ENCODE measurements around the gene AS3MT.

DNA sequence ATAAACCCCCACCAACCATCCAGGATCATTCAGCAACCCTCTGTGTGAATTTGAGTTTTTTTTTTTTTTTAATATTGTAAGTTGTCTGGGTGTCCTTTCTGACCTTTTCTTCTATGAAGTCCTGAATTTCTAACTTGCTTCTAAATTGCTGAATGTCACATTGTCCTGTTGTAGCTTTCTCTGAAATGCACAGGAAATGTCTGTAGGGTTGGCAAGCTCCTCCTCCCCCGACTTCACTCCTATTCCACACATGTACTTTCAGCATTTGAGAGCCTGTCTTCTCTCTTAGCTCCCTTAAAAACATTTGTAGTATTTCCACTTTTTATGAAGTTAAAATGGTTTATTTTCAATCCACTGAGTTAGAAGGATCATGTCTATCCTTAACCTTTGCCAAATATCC is 45.5 kb downstream of the AS3MT start:
- TF ChIP-seq CREB1 (IDR thresholded peaks at IDR 0.05; ENCODE audit: low read depth) (no peak), SIX5 (IDR thresholded peaks at IDR 0.05; ENCODE audit: low read depth, low read length, severe bottlenecking) (no peak), CHD4 (IDR thresholded peaks at IDR 0.05) (no peak), CHD2 (IDR thresholded peaks at IDR 0.05; ENCODE audit: borderline replicate concordance, low read depth, low read length) (no peak), MXI1 (IDR thresholded peaks at IDR 0.05; ENCODE audit: low read depth, low read length) (no peak), RFX5 (IDR thresholded peaks at IDR 0.05; ENCODE audit: low read depth, low read length) (no peak)
- TF ChIP-seq, protein P1, sequence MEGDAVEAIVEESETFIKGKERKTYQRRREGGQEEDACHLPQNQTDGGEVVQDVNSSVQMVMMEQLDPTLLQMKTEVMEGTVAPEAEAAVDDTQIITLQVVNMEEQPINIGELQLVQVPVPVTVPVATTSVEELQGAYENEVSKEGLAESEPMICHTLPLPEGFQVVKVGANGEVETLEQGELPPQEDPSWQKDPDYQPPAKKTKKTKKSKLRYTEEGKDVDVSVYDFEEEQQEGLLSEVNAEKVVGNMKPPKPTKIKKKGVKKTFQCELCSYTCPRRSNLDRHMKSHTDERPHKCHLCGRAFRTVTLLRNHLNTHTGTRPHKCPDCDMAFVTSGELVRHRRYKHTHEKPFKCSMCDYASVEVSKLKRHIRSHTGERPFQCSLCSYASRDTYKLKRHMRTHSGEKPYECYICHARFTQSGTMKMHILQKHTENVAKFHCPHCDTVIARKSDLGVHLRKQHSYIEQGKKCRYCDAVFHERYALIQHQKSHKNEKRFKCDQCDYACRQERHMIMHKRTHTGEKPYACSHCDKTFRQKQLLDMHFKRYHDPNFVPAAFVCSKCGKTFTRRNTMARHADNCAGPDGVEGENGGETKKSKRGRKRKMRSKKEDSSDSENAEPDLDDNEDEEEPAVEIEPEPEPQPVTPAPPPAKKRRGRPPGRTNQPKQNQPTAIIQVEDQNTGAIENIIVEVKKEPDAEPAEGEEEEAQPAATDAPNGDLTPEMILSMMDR (IDR thresholded peaks at IDR 0.05 in 2 of 3, conservative IDR thresholded peaks at IDR 0.05 in 1 of 3; ENCODE audit: control insufficient read depth in 2 of 3, extremely low read depth in 1 of 3, insufficient read depth in 1 of 3, low read depth in 3 of 3, low read length in 3 of 3): no peak
